NCI-H1417 (cell line): ENCODE measurements around the gene PRSS33.

ENCODE experiments used
- DNase-seq, 3 experiments: peaks; one replicate each; lab custom pipeline; 2025; lab: John Stamatoyannopoulos, UW

The PRSS33 gene, protein sequence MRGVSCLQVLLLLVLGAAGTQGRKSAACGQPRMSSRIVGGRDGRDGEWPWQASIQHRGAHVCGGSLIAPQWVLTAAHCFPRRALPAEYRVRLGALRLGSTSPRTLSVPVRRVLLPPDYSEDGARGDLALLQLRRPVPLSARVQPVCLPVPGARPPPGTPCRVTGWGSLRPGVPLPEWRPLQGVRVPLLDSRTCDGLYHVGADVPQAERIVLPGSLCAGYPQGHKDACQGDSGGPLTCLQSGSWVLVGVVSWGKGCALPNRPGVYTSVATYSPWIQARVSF

DNA sequence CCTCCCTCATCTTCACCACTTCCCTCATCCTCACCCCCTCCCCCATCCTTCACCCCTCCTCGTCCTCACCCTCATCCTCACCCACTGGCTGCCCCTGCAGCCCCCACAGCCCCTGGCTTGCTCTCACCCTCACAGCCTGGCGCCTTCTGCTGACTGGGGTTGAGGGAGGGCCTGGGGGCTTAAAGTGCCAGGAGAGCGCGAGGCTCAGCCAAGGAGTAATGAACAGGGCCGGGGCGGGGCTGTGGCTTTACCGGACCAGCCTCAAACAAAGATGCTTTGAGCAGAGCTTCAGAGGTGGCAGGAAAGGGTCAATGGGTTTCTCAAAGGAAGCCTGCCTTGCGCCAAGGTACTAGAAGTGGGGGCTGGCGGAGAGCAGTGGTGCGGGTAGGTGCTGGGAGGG is at the start of gene PRSS33:
TSS of gene PRSS33 (minus strand) at position 155 of the 400 bp plus-strand sequence. CDS start 1,013 bp downstream, outside the sequence.
- DNase-seq = no peak

GRCh38 chr16:2836646-2837508 is 49.5 kb upstream of the PRSS33 start:
- no peak for DNase-seq

- no peak for DNase-seq
These were observed 48.5 kb upstream of the PRSS33 start for GRCh38 chr16:2835638-2836493.

- no peak for DNase-seq
These were observed 47.6 kb upstream of the PRSS33 start for GRCh38 chr16:2834968-2835367.

DNA sequence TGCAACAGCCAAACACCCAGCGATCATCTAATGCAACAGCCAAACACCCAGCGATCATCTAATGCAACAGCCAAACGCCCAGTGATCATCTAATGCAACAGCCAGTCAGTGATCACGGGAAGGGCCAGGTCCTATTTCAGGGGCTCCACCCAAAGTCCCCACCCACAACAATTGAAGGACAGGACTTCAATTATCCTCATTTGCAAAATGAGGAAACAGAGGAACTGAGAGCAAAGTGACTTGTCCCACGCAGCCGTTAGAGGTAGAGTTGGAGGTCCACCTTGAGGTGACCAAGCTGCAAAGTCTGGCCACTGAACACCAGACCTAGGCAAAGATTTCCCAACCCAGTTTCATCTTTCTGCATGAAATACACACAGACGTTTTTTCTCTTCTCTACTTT is 46.4 kb upstream of the PRSS33 start:
- no peak for DNase-seq

DNA sequence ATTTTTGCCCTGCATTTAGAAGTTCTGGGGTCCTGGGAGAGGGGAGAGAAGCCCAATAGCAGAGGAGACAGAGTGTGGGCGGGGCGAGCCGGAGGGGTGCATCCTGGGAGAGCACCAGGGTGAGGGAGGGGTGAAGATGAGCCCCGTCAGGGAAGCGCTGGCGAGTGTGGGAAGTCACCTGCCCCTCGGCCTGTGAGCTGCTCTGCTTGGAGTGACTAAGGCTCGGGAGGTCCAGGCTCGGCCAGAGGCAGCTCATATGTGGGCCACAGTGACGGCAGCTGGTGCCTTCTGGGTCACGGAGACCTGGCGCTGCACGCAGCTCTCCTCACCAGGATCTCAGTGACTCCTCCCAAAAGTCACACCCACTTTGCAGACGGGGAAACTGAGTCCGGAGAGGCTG is 43.8 kb upstream of the PRSS33 start:
- no peak for DNase-seq

DNA sequence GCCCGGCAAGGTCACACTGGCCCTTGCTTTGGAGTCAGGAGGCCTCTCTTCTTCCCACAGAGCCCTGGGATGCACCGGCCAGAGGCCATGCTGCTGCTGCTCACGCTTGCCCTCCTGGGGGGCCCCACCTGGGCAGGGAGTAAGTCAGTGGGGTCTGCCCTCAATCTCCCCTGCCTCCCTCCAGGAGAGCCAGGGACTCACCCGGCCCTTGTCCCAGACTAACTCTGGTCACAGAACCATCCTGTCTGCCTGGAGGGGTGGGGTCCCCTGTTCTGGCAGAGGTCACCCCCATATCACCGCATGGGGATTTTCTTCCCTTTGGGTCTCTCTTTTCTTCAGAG is 43.0 kb upstream of the PRSS33 start:
- DNase-seq = no peak

GRCh38 chr16:2829501-2830354 is 42.4 kb upstream of the PRSS33 start, which contains the start of gene ZG16B:
TSS of gene ZG16B (plus strand) at chr16:2830303. CDS start at chr16:2830442, 139 bp downstream.
- no peak for DNase-seq

DNA sequence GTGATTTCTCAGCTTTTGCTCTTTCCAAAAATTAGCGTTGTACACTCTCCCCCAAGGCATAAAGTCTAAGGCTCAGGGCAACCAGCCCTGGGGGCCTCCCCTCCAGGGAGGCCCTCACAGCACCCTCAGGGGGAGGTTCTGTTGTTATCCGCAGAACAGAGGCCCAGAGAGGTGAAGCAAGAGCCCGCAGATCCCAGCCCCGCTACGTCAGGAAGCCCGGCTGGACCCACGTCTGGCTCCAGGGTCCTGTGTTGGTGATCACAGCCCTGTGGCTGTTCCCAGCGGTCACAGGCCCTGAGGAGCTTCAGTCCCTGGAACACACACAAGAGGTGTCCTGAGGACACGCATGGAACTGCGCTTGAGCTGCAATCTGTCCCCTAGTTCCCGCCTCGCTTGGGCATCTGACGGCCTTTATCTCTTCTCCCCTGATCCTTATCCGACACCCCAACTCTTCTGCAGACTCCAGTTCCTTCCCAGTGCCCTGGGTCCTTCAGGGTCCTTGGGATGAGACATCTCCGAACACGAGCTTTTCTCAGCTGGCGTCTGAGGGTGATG is 41.6 kb upstream of the PRSS33 start:
- no peak for DNase-seq

- DNase-seq = no peak
These were observed 41.1 kb upstream of the PRSS33 start for GRCh38 chr16:2828521-2828840.

GRCh38 chr16:2827831-2828520 is 40.6 kb upstream of the PRSS33 start:
- no peak for DNase-seq

GRCh38 chr16:2827374-2827791 is 40.0 kb upstream of the PRSS33 start:
- DNase-seq = no peak

DNA sequence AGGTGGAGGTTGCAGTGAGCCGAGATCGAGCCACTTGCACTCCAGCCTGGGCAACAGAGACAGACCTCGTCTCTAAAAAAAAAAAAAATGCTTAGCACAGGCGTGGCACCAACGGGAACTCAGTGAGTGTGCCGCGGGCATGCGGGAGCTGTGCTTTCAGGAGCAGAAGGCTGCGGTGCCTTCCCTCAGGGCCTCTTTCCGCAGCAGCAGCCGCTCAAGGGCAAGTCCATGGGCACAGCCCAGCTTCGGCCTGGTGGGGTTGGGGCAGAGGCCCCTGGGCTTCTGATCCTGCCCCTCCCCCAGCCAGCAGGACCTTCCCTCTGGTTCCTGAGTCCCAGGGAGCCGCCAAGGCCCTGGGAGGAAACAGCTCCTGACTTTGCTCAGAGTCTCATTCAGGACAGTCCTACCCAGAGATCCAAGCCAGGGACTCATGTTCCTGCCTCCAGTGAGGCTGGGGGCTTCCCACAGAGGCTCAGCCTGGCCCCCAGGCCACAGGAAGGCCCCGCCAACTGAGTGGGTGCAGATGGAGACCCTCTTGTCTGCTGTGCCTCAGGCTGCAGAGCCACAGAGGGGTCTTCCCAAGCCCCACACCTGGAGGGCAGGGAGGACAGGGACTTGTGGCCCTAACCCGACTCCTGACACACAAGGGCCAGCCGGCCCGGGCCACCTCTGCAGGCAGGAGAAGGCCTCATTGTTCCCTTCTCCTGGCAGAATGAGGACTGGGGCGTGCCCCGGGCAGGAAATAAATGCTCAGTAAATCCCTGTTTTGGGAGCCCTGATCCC is 39.4 kb upstream of the PRSS33 start:
- DNase-seq = no peak

GRCh38 chr16:2825906-2826305 is 38.5 kb upstream of the PRSS33 start:
- DNase-seq = no peak

DNA sequence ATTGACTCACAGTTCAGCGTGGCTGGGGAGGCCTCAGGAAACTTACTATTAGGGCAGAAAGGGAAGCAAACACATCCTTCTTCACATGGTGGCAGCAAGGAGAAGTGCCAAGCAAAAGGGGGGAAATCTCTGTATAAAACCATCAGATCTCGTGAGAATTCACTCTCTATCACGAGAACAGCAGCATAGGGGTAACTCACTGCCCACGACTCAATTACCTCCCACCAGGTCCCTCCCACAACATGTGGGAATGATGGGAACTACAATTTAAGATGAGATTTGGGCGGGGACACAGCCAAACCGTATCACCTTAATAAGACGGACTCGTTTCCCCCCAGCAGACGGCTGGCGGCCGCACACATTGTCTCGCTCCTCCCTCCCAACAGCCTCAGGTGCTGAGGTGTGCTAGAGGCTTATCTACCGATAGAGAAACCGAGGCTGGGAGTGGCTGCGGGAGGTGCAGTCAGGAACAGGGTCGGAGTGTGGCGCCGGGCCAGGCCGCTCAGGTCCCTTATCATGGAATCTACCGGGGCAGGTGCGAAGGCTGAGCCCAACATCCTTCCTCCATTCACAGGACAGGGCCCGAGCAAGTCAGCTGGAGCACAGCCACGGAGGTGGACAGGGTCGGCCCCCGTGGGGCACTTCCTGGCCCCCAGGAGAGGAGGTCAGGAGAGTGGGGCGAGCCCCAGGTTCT is 37.8 kb upstream of the PRSS33 start:
- no peak for DNase-seq

DNA sequence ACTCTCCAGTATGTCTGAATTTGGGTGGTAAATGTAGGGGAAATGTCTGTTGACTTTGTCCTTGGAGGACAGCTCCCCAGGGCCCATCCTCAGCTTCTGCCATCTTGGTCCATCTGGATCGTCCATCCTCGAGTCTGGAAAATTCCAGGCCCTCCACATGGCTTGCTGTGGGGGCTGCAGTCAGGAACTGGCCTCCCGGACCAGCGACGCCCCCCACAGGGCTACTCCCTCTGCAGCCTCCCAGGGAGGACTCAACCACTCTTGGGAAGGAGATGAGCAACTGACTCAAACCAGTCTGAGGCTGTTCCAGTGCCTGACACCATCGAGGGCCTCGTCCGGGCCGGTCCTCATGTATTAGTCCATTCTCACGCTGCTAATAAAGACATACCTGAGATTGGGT is 37.3 kb upstream of the PRSS33 start:
- DNase-seq = no peak

- DNase-seq = no peak
These were observed 35.1 kb upstream of the PRSS33 start for GRCh38 chr16:2822496-2822895.

DNA sequence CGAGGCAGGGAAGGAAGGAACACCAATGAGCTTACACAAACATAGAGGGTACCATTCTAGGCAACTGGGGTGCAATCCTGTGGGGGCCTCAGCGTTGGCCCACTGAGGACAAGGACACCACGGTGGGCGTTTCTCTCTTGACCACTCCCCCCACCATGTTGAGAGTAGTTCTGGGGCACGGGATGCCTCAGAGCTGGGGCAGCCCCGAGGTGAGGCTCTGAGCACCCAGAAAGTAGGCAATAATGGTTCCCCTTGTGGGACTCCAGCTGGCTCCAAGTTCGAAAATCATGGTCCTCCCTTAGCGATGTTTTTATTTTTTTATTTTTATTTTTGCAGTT is 34.8 kb upstream of the PRSS33 start:
- DNase-seq = no peak

GRCh38 chr16:2821487-2822157 is 34.3 kb upstream of the PRSS33 start:
- no peak for DNase-seq
